Hepatocyte (in vitro differentiated cells): ENCODE measurements around the gene FRMPD4.

Source experiments
- EZH2 ChIP-seq: fragments of 200-600 bp; sonication (generic); IDR thresholded peaks from 2 replicates; pipeline ENCODE4 v1.6.1; 2016; ENCODE audit warnings: antibody characterized with exemption, mild to moderate bottlenecking, borderline replicate concordance
- EZH2phosphoT487 ChIP-seq: fragments of 200-600 bp; sonication (generic); IDR thresholded peaks from one replicate; pipeline ENCODE4 v1.6.1; 2018; ENCODE audit warnings: antibody characterized with exemption, mild to moderate bottlenecking, low read depth, moderate library complexity; ENCODE audit not compliant: unreplicated experiment, severe bottlenecking
- TF ChIP-seq, protein P1 (sequence below): fragments of 200-600 bp; sonication (generic); IDR thresholded peaks from 2 replicates; pipeline ENCODE4 v1.5.1; 2016; ENCODE audit warnings: antibody characterized with exemption, mild to moderate bottlenecking; ENCODE audit not compliant: poor library complexity

DNA sequence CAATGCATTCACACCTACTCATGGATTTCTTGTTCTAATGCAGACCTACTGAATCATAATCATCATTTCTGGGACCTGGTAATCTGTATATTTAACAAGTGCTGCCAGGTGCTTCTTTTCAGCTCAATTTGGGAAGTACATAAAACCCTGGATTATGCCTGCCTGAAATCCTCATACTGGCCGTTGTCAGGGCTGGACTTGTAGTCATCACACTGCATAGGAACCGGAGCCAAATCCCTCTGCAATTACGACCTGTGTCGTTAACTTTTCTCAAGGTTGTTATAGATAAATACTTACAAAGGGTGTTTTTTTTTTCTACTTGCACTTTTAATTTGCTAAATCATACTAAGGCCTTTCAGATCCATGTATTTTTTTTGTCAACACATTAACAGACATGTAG, 358.1 kb downstream of the FRMPD4 start:
- TF ChIP-seq, protein P1, sequence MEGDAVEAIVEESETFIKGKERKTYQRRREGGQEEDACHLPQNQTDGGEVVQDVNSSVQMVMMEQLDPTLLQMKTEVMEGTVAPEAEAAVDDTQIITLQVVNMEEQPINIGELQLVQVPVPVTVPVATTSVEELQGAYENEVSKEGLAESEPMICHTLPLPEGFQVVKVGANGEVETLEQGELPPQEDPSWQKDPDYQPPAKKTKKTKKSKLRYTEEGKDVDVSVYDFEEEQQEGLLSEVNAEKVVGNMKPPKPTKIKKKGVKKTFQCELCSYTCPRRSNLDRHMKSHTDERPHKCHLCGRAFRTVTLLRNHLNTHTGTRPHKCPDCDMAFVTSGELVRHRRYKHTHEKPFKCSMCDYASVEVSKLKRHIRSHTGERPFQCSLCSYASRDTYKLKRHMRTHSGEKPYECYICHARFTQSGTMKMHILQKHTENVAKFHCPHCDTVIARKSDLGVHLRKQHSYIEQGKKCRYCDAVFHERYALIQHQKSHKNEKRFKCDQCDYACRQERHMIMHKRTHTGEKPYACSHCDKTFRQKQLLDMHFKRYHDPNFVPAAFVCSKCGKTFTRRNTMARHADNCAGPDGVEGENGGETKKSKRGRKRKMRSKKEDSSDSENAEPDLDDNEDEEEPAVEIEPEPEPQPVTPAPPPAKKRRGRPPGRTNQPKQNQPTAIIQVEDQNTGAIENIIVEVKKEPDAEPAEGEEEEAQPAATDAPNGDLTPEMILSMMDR: no peak
- TF ChIP-seq EZH2 (no peak), EZH2phosphoT487 (no peak)
